H1 (cell line): ENCODE data around the gene DMGDH. TPM values are rescaled to one million over a fixed set of nuclear protein-coding genes. Genes with fewer than 3 reads are reported as not detected.

ENCODE experiments used
- CTCF ChIA-PET: fragments of 300-600 bp; sonication (Branson Sonifier 250); formaldehyde crosslinking; loops from one replicate; lab custom pipeline; 2021; ENCODE audit not compliant: partially characterized antibody; lab: Charles Lee
- POLR2A ChIA-PET: fragments of 300-600 bp; sonication (Branson Sonifier 250); formaldehyde crosslinking; loops from one replicate; lab custom pipeline; 2021; ENCODE audit warnings: inconsistent platforms; ENCODE audit not compliant: partially characterized antibody; lab: Charles Lee
- DNase-seq, 2 experiments: peaks; one replicate each; pipeline versions ENCODE4 v3.0.0 to v3.0.0-alpha.2; 2010 to 2022; ENCODE audit warnings: low spot score in 2 of 2, low read depth in 1 of 2, mixed read lengths in 1 of 2
- FAIRE-seq: peaks from 2 replicates; lab custom pipeline; 2011; peaks lifted over from hg19 to GRCh38; lab: Jason Lieb, UNC
- H2AFZ ChIP-seq: 2 replicates; pipeline ENCODE4 v1.8.1; 2012; ENCODE audit warnings: low read length, inconsistent platforms
- H2AK5ac ChIP-seq: 2 replicates; pipeline ENCODE4 v1.6.1; 2013; ENCODE audit warnings: low read depth, low read length
- H2BK120ac ChIP-seq: replicated peaks from 2 replicates; pipeline ENCODE3; 2013; ENCODE audit warnings: low read depth, low read length, inconsistent platforms
- H2BK12ac ChIP-seq: 2 replicates; pipeline ENCODE4 v1.6.1; 2013; ENCODE audit warnings: low read depth, low read length
- H2BK15ac ChIP-seq: 2 replicates; pipeline ENCODE4 v1.6.1; 2013; ENCODE audit warnings: low read length
- H2BK20ac ChIP-seq: 2 replicates; pipeline ENCODE4 v1.6.1; 2013; ENCODE audit warnings: low read length
- H2BK5ac ChIP-seq: 2 replicates; pipeline ENCODE4 v1.6.1; 2013; ENCODE audit warnings: low read depth, low read length
- H3K14ac ChIP-seq: 2 replicates; pipeline ENCODE4 v1.6.1; 2013; ENCODE audit warnings: inconsistent platforms; ENCODE audit not compliant: insufficient read length
- H3K18ac ChIP-seq: 2 replicates; pipeline ENCODE4 v1.6.1; 2013; ENCODE audit warnings: low read length; ENCODE audit errors: extremely low read depth
- H3K23ac ChIP-seq: 2 replicates; pipeline ENCODE4 v1.6.1; 2013; ENCODE audit warnings: inconsistent platforms; ENCODE audit not compliant: insufficient read length
- H3K23me2 ChIP-seq: 2 replicates; pipeline ENCODE4 v1.6.1; 2013; ENCODE audit warnings: low read depth, low read length
- H3K27ac ChIP-seq: 2 replicates; pipeline ENCODE4 v1.6.1; 2011; ENCODE audit warnings: low read depth, low read length, inconsistent platforms
- H3K27me3 ChIP-seq, 4 experiments: replicated peaks in 1 of 4; 1 replicate in 1 of 4; 2 replicates in 3 of 4; pipeline versions ENCODE4 v1.6.1 to v1.8.1; 2011 to 2013; ENCODE audit warnings: low read length in 3 of 4, mild to moderate bottlenecking in 3 of 4, inconsistent platforms in 2 of 4, mixed read lengths in 2 of 4, moderate library complexity in 1 of 4; ENCODE audit not compliant: control insufficient read depth in 3 of 4, insufficient read depth in 3 of 4; ENCODE audit errors: extremely low read depth in 1 of 4
- H3K36me3 ChIP-seq, 4 experiments: 2 replicates each; pipeline versions ENCODE4 v1.6.1 to v1.8.1; 2011 to 2013; ENCODE audit warnings: mild to moderate bottlenecking in 4 of 4, low read length in 3 of 4, moderate library complexity in 2 of 4, control low read depth in 1 of 4, inconsistent platforms in 1 of 4; ENCODE audit not compliant: insufficient read depth in 4 of 4, control insufficient read depth in 2 of 4
- H3K4ac ChIP-seq: replicated peaks from 2 replicates; pipeline ENCODE3; 2013; ENCODE audit warnings: low read length, low read depth, mixed read lengths, inconsistent platforms; ENCODE audit not compliant: insufficient read length
- H3K4me1 ChIP-seq, 4 experiments: replicated peaks in 1 of 4; 1 replicate in 1 of 4; 2 replicates in 3 of 4; pipeline versions ENCODE4 v1.6.1 to v1.8.1; 2011 to 2013; ENCODE audit warnings: low read length in 3 of 4, inconsistent platforms in 2 of 4, mixed read lengths in 1 of 4; ENCODE audit not compliant: insufficient read depth in 4 of 4, control insufficient read depth in 3 of 4
- H3K4me2 ChIP-seq, 2 experiments: 2 replicates each; pipeline versions ENCODE4 v1.6.1 to v1.8.1; 2011 to 2013; ENCODE audit warnings: low read depth in 2 of 2, low read length in 2 of 2, control low read depth in 1 of 2, inconsistent platforms in 1 of 2, mild to moderate bottlenecking in 1 of 2; ENCODE audit not compliant: insufficient read depth in 1 of 2
- H3K4me3 ChIP-seq, 4 experiments: fragments of 200-600, 300-600 bp in 1 of 4; sonication (generic), shearing (Covaris generic), sonication (Bioruptor Twin) in 1 of 4; 2 replicates each; pipeline versions ENCODE4 v1.5.1 to v1.8.1; 2011 to 2016; ENCODE audit warnings: low read length in 4 of 4, low read depth in 3 of 4, control low read depth in 2 of 4, inconsistent platforms in 2 of 4, mild to moderate bottlenecking in 2 of 4, mixed read lengths in 1 of 4, moderate library complexity in 1 of 4; ENCODE audit not compliant: insufficient read depth in 2 of 4; ENCODE audit errors: extremely low read depth in 1 of 4
- H3K56ac ChIP-seq: replicated peaks from 2 replicates; pipeline ENCODE3; 2013; ENCODE audit warnings: low read depth, mild to moderate bottlenecking, mixed read lengths, low read length, inconsistent platforms; ENCODE audit not compliant: insufficient read length
- H3K79me1 ChIP-seq: 2 replicates; pipeline ENCODE4 v1.6.1; 2013; ENCODE audit warnings: low read depth, low read length, control low read depth
- H3K79me2 ChIP-seq, 2 experiments: 2 replicates each; pipeline versions ENCODE4 v1.6.1 to v1.8.1; 2012 to 2013; ENCODE audit warnings: low read length in 2 of 2, mild to moderate bottlenecking in 2 of 2, inconsistent platforms in 1 of 2; ENCODE audit not compliant: insufficient read depth in 2 of 2, control insufficient read depth in 1 of 2
- H3K9ac ChIP-seq, 4 experiments: replicated peaks in 1 of 4; 1 replicate in 1 of 4; 2 replicates in 3 of 4; pipeline versions ENCODE4 v1.6.1 to v1.8.1; 2011 to 2013; ENCODE audit warnings: low read depth in 3 of 4, low read length in 3 of 4, control low read depth in 2 of 4, mild to moderate bottlenecking in 2 of 4, moderate library complexity in 2 of 4, inconsistent platforms in 1 of 4; ENCODE audit errors: extremely low read depth in 1 of 4
- H3K9me3 ChIP-seq, 2 experiments: 2 replicates each; pipeline versions ENCODE4 v1.6.1 to v1.8.1; 2012 to 2013; ENCODE audit warnings: mild to moderate bottlenecking in 2 of 2, moderate library complexity in 2 of 2, control low read depth in 1 of 2, inconsistent platforms in 1 of 2, low read depth in 1 of 2, low read length in 1 of 2, mixed read lengths in 1 of 2; ENCODE audit not compliant: insufficient read depth in 2 of 2
- H4K20me1 ChIP-seq, 2 experiments: replicated peaks in 1 of 2; 2 replicates each; pipeline versions ENCODE3 to v1.8.1; 2011 to 2013; ENCODE audit warnings: inconsistent platforms in 2 of 2, low read length in 2 of 2, mild to moderate bottlenecking in 1 of 2; ENCODE audit not compliant: insufficient read depth in 2 of 2, control insufficient read depth in 1 of 2
- H4K5ac ChIP-seq: 2 replicates; pipeline ENCODE4 v1.6.1; 2013; ENCODE audit warnings: low read length, low read depth, mixed read lengths, inconsistent platforms; ENCODE audit not compliant: insufficient read length
- H4K8ac ChIP-seq: 2 replicates; pipeline ENCODE4 v1.8.0; 2013; ENCODE audit warnings: mild to moderate bottlenecking, moderate library complexity, low read length, inconsistent platforms; ENCODE audit not compliant: insufficient read depth; ENCODE audit errors: extremely low read depth
- H4K91ac ChIP-seq: replicated peaks from 2 replicates; pipeline ENCODE3; 2013; ENCODE audit warnings: low read length, mixed read lengths, inconsistent platforms; ENCODE audit not compliant: insufficient read length
- BACH1 ChIP-seq: IDR thresholded peaks from 2 replicates; pipeline ENCODE4 v1.6.1; 2012; ENCODE audit warnings: low read length, improper control_type of control experiment
- CHD1 ChIP-seq: IDR thresholded peaks from 2 replicates; pipeline ENCODE4 v1.6.1; 2012; ENCODE audit warnings: low read depth, low read length, improper control_type of control experiment
- POU5F1 ChIP-seq: IDR thresholded peaks from 2 replicates; pipeline ENCODE4 v1.6.1; 2011; ENCODE audit warnings: low read depth, mild to moderate bottlenecking, low read length, moderate library complexity
- SAP30 ChIP-seq: fragments of 300-600 bp; sonication (generic); IDR thresholded peaks from 2 replicates; pipeline ENCODE4 v1.7.1; 2012; ENCODE audit warnings: low read length, moderate library complexity, mild to moderate bottlenecking, inconsistent platforms; ENCODE audit not compliant: insufficient read depth, insufficient replicate concordance
- SIX5 ChIP-seq: IDR thresholded peaks from 2 replicates; pipeline ENCODE4 v1.6.1; 2011; ENCODE audit warnings: mild to moderate bottlenecking, low read depth, low read length
- SP1 ChIP-seq: IDR thresholded peaks from 2 replicates; pipeline ENCODE4 v1.6.1; 2011; ENCODE audit warnings: low read depth, low read length
- SP4 ChIP-seq: IDR thresholded peaks from 2 replicates; pipeline ENCODE4 v1.6.1; 2012; ENCODE audit warnings: low read length, inconsistent platforms
- TAF7 ChIP-seq: optimal IDR thresholded peaks from 2 replicates; pipeline ENCODE3; 2011; ENCODE audit warnings: low read depth, mild to moderate bottlenecking, inconsistent platforms, low read length, moderate library complexity, borderline replicate concordance
- TBP ChIP-seq: IDR thresholded peaks from 2 replicates; pipeline ENCODE4 v1.6.1; 2011; ENCODE audit warnings: low read depth, low read length, improper control_type of control experiment
- ZNF274 ChIP-seq: IDR thresholded peaks from 2 replicates; pipeline ENCODE4 v1.7.0; 2012; ENCODE audit warnings: low read length, borderline replicate concordance; ENCODE audit errors: extremely low read depth
- WGBS, 2 experiments: shearing (Covaris generic) in 1 of 2; methylation state at CpG; one replicate each; pipeline versions ENCODE4 v1.1.6 to v1.1.7; 2013 to 2015; ENCODE audit warnings: low lambda C conversion rate in 2 of 2, mixed read lengths in 2 of 2, inconsistent platforms in 1 of 2, low coverage in 1 of 2, missing lambda C conversion rate in 1 of 2; ENCODE audit not compliant: insufficient replicate concordance in 2 of 2, insufficient coverage in 1 of 2, insufficient read length in 1 of 2; ENCODE audit errors: extremely low coverage in 1 of 2, missing lambda C conversion rate in 1 of 2; 5-methylcytosine and 5-hydroxymethylcytosine counted together
- polyA plus RNA-seq, 7 experiments: library from polyadenylated mRNA; depleted of rRNA in 3 of 7; stranded (reverse) in 5 of 7; unstranded in 2 of 7; fragments of >200 nt in 5 of 7; fragments of 200-250 nt in 2 of 7; gene quantifications; 1 replicate in 5 of 7; 2 replicates in 1 of 7; 4 replicates in 1 of 7; pipeline versions ENCODE4 v1.2.1 to v1.2.3, GENCODE V29; 2011 to 2013; ENCODE audit warnings: missing spikeins in 2 of 7, mixed read lengths in 2 of 7
- total RNA-seq: library from RNA; stranded (reverse); fragmentation: NEBNext Ultra II Directional; extraction: Animal tissue kit (Norgen Biotek cat#: 25700); gene quantifications from 2 replicates; pipeline ENCODE4 v1.2.1, GENCODE V29; 2021
- TF ChIP-seq, protein P1 (sequence below): IDR thresholded peaks from 2 replicates; pipeline ENCODE4 v1.6.1; 2012; ENCODE audit warnings: inconsistent platforms

The DMGDH gene
- total and polyA plus RNA-seq, 2 of the 8 experiments (the other 6 are each of a cell fraction or from before 2014, with no cell fraction given), result 0.15 TPM; not detected in 1

DNA sequence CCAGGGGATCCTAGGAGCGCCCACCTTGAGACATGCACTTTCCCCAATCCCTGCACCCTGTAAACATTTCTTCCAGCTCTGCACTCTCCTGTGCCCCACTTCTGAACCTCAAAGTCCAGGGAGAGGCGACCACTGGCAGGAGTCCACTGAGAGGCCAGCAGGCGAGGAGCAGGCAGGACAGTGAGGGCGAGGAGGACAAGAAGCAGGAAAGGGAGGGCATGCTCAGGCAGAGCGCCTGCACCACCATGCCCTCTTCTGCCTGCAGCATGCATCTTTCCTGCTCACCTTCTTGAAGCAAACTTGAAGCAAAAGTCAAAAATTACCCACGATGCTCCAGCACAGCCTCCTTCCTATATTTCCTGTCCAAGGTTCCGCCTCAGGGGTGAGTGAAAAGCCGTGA lies 94.4 kb downstream of the DMGDH start:
- CTCF ChIA-PET, result interaction anchor here (1.0 to 3.7 kb wide), 4 partner anchors 9 to 50 kb away, joined by 3 to 13 read pairs (median 4); no protein-coding TSS in a partner anchor

More for the DNA sequence above, 94.4 kb downstream of the DMGDH start:
- Histone ChIP-seq H3K4ac (peak overlapping the region; percentile 10), H2BK15ac (no peak overlapping the region), H3K4me1 (no peaks in the 10 kb centered on the region), H3K23ac (no peak overlapping the region), H2AFZ (no peak overlapping the region), H3K14ac (no peak overlapping the region), H4K20me1 (no peaks in the 10 kb centered on the region), H3K18ac (peak overlapping the region; percentile 1), H3K79me1 (no peaks in the 10 kb centered on the region), H4K8ac (0 out of 2 replicates have a peak overlapping the region, but pooled peaks have one; percentile 54), H3K4me2 (no peak overlapping the region), H2BK120ac (peak overlapping the region; percentile 31), H3K4me3 (no peak overlapping the region), H3K9me3 (no peaks in the 10 kb centered on the region), H3K56ac (no peak overlapping the region), H3K27me3 (no peaks in the 10 kb centered on the region), H2AK5ac (no peak overlapping the region), H3K27ac (no peak overlapping the region), H3K79me2 (no peaks in the 10 kb centered on the region), H3K9ac (no peak overlapping the region), H4K91ac (no peak overlapping the region), H4K5ac (no peak overlapping the region), H2BK20ac (peak overlapping the region; percentile 55; the same call in 1 of the 2 replicates), H2BK5ac (peak overlapping the region; percentile 78; the same call in 1 of the 2 replicates), H2BK12ac (peak overlapping the region; percentile 65; the same call in 1 of the 2 replicates), H3K23me2 (no peaks in the 10 kb centered on the region), H3K36me3 (no peaks in the 10 kb centered on the region; a peak in 1 of 8 replicates)
- DNase-seq (no peak), FAIRE-seq (no peak)
- 86% methylated on average over 8 of the region's 8 CpGs; no CpG with 5 or more reads in 1 of the 2 experiments for WGBS, 2 experiments
- TF ChIP-seq SP1, result no peak
- TF ChIP-seq TAF7, result peak; percentile 38
- no peak for TF ChIP-seq BACH1
- no peak for TF ChIP-seq SAP30
- TF ChIP-seq ZNF274, result no peak
- TF ChIP-seq TBP, result no peak
- no peak for TF ChIP-seq SP4
- TF ChIP-seq CHD1, result no peak
- TF ChIP-seq, protein P1, sequence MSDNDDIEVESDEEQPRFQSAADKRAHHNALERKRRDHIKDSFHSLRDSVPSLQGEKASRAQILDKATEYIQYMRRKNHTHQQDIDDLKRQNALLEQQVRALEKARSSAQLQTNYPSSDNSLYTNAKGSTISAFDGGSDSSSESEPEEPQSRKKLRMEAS, result 0 out of 2 replicates have a peak, but pooled peaks have one; percentile 39
- no peak for TF ChIP-seq SIX5
- TF ChIP-seq POU5F1, result no peak
- POLR2A ChIA-PET, result interaction anchor here (0.9 to 2.4 kb wide), 2 partner anchors 9 to 10 kb away, joined by 3 to 17 read pairs; partner anchors contain the start of gene ARSB
